Stimulated activated CD8-positive, alpha-beta memory T cell treated with anti-CD3 and anti-CD28 coated beads, Interleukin-2, amount 100 ng/mL, for 48 hours (primary cell): ENCODE measurements around the gene PAQR4.

Source experiments
- DNase-seq, 2 donors: peaks; one replicate each; pipeline ENCODE4 v3.0.0-alpha.2; 2020; ENCODE audit warnings: low read depth in 2 of 2

PAQR4 gene

DNA sequence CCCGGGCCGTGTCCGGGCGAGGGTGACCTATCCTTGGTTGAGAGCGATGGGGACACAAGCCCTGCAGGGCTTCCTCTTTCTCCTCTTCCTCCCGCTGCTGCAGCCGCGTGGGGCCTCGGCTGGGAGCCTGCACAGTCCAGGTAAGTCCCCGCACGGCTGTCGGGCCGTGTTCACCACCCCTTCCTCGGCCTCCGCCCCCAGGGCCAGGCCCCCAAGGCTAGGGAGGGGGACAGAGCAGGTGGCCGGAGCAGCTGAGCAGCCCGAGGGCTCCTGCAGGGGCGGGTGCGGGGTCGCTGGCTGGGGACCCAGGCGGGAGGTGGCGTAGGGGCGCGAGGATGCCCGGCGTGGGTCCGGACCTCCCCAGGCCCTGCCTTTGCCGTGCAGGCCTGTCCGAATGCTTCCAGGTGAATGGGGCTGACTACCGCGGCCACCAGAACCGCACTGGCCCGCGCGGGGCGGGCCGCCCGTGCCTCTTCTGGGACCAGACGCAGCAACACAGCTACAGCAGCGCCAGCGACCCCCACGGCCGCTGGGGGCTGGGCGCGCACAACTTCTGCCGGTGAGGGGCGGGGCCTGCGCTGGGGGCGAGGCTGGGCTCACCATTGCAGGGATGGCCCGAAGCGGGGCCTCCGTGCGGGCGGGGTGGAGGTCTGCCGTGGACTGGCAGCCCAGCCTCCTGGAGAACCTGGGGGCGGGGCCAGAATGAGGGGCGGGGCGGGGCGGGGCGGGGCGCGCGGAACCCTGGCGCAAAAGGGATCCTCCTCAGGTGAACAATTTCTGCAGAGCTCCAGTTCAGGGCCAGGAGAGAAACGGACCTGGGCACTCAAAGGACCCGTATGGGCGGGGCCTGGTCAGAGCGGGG, 4.4 kb upstream of the PAQR4 start:
- DNase-seq = peak in 1 of 2 donors; percentile 63

DNA sequence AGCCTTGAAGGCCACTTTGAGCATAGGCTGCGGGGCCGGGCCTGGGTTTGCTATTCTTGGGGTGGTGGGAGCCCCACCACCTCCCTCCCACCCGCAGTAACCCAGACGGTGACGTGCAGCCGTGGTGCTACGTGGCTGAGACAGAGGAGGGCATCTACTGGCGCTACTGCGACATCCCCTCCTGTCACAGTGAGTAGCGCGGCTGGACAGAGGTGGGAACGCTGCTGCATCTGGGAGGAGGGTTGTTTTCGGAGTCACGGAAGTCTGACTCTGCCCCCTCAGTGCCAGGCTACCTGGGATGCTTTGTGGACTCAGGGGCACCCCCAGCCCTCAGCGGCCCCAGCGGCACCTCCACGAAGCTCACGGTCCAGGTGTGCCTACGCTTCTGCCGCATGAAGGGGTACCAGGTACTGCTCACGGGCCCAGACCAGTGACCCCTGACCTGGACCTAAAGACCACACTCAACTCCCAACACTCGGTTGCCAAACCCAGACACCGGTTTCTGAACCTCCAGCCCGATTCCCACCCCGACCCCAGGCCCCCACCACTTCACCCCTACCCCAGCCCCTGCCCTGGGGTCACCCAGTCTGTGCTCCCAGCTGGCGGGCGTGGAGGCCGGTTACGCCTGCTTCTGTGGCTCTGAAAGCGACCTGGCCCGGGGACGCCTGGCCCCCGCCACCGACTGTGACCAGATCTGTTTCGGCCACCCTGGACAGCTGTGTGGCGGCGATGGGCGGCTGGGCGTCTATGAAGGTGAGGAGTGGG, 2.9 kb upstream of the PAQR4 start:
- no peak for DNase-seq

DNA sequence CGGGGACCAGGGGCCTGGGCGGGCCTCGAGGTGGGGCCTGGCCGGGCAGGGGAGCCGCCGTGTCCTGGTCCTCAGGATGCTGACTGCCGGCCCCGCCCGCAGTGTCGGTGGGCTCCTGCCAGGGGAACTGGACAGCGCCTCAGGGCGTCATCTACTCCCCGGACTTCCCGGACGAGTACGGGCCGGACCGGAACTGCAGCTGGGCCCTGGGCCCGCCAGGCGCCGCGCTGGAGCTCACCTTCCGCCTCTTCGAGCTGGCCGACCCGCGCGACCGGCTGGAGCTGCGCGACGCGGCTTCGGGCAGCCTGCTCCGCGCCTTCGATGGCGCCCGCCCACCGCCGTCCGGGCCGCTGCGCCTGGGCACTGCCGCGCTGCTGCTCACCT, 2.3 kb upstream of the PAQR4 start:
- no peak for DNase-seq

DNA sequence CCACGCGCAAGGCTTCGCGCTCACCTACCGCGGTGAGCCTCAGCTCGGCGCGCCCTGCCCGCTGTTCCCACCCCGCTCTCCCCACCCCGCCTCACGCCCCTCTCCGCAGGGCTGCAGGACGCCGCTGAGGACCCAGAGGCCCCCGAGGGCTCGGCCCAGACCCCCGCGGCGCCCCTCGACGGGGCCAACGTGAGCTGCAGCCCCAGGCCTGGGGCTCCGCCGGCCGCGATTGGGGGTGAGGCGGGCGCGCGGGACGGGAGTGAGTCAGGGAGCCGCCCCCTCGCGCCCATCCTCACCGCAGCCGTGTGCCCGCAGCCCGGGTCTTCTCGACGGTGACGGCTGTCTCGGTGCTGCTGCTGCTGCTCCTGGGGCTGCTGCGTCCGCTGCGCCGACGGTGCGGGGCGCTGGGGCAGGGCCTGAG, 1.9 kb upstream of the PAQR4 start:
- DNase-seq = no peak

DNA sequence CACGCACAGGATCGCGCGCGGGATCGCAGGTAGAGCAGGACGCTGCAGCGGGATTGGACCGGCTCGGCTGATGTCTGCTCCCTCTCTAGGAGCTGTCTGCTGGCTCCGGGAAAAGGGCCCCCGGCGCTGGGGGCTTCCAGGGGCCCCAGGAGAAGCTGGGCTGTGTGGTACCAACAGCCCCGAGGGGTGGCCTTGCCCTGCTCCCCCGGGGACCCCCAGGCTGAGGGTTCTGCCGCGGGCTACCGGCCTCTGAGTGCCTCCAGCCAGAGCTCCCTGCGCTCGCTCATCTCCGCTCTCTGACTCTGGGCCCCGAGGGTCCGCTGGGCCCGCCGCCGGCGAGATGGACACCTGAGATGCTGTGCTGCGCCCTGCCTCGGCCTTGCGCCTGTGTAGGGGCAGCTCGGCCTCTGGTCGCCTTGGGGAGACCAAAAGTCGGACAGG, 1.4 kb upstream of the PAQR4 start:
- DNase-seq = no peak

DNA sequence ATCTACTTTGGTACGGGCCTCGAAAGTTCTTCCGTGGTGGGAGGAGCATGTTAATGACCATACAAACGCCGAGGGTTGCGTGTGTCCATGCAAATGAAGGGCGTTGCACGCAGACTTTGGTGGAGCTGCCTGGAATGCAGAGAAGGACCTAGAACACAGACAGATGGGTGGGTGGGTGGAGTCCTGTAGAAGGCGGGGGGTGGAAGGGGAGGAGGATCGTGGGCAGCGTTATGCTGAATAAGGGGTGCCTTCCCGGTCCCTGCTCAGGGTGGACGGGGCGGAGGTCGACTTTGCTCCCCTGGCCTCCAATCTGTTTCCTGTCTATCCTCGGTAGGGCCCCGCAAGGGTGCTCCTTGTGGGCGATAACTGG, 795 bp upstream of the PAQR4 start:
- DNase-seq = no peak

DNA sequence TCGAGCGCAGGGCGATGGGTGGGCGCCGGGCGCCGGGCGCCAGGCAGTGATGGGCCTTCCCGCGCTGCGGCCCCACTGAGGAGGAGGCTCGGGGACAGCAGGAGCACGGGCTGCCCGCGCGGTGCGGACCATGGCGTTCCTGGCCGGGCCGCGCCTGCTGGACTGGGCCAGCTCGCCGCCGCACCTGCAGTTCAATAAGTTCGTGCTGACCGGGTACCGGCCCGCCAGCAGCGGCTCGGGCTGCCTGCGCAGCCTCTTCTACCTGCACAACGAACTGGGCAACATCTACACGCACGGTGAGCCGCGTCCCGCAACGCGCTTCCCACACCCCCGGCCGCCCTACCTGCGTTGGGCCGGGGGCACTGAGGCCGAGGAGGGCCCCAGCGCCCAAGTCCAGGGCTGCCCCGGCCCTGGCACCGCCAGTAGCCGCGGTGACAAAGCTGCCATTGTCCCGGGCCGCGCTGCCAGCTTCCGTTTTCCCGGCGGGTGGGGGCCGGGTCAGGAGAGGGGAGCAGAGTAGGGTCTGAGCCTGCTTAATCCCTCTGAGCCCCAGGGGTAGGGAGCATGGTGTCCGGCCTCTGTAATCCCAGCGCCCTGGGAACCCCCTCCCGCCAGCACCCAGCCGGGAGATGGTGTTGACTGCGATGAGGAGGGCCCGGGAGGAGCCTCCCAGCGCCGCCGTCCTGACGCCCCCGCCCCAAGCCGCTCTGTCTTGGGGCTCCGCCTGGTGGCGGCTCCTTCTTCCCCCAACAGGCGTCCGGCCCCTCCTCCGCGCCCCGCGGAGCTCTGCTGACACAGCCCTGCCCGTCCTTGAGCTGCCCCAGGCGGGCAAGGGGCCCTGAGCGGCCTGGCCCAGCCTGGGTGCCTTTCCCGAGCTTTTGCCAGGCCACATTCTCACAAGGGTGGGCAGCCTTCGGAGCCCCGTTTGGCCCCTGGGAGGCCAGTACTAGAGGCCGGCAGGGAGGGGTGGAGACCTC, 685 bp downstream of the PAQR4 start:
- peak; percentile 75 to 79 for DNase-seq

DNA sequence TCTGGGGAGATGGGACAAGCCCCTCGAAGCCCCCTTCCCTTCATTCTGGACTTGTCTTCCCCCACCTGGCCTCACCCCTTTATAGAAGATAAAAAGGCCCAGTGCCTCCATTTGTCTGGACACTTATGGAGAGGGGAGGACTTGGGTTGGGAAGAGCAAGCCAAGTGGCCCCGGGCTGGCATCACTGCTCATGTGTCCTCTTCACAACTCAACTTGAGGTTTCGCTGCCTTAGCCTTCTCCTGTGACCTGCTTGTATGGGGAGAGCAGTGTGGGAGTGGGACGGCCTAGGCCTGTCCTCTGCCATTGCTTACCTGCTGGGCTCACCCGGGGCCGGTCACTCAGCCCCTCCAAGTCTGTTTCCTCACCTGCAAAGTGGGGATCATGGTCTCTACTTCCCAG, 1.4 kb downstream of the PAQR4 start:
- DNase-seq = no peak

DNA sequence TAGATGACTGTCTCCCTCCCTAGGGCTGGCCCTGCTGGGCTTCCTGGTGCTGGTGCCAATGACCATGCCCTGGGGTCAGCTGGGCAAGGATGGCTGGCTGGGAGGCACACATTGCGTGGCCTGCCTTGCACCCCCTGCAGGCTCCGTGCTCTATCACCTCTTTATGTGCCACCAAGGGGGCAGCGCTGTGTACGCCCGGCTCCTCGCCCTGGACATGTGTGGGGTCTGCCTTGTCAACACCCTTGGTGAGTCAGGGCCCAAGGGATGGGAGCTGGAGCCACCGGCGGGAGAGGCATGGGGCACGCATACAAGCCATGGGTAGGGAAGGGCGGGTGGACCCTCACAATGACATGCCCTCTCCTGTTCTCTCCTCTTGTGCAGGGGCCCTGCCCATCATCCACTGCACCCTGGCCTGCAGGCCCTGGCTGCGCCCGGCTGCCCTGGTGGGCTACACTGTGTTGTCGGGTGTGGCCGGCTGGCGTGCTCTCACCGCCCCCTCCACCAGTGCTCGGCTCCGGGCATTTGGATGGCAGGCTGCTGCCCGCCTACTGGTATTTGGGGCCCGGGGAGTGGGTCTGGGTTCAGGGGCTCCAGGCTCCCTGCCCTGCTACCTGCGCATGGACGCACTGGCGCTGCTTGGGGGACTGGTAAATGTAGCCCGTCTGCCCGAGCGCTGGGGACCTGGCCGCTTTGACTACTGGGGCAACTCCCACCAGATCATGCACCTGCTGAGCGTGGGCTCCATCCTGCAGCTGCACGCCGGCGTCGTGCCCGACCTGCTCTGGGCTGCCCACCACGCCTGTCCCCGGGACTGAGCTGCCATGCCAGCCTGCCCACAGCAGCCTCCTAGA, 2.2 kb downstream of the PAQR4 start:
- no peak for DNase-seq

DNA sequence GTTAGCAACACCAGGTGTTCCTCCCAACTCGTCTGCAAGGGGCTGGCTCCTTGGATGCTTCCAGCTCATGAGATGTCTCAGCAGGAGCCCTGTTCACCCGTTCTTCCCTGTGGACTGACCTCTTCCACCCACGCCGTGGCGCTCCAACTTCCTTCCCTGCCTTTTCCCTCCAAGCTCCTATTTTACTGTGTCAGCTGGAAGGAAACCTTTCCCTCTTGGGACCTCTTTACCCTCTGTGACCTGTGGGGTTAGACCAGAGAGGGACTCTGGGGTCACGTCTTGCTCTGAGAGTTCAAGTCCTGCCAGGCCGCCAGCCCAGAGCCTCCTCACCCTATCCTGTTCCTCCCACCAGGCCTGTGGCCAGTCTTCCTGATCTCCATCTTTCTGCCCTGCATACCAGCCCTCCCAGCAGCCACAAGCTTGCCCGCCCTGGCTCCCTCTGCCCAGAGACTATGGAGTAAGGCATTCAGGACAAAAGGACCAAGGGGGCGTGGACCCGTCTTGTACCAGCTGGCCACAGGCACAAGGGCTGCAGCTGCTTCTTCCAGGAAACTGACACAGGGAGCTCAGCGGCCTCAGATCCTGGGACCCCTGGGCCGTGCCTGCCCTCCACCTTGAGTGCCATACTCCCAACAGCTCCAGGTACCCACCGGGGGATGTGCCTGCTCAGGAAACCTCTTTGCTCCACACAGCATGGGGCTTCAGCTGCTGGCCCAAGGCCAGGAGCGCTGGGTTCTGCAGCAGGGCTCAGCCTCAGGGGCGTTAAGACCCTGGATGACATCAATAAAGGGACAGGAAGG, 3.0 kb downstream of the PAQR4 start:
- no peak for DNase-seq

DNA sequence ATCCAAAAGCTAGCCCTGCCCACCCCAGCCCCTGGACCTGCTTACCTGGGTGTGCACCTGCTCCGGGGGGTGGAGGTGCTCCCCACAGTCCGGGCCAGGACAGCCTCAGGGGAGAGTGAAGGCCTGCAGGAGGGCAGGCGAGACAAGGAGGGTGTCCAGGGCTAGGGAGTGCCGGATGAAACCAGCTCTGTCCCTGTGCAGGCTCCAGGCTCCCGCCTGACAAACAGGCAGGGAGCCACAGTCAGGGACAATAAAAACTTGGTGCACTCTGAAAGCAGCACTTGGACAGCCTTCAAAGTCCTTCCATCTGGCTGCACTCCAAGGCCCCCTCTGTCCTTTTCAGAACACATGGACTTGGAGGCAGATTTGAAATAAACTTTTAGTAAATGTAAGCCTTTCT, 3.9 kb downstream of the PAQR4 start:
- DNase-seq = no peak

DNA sequence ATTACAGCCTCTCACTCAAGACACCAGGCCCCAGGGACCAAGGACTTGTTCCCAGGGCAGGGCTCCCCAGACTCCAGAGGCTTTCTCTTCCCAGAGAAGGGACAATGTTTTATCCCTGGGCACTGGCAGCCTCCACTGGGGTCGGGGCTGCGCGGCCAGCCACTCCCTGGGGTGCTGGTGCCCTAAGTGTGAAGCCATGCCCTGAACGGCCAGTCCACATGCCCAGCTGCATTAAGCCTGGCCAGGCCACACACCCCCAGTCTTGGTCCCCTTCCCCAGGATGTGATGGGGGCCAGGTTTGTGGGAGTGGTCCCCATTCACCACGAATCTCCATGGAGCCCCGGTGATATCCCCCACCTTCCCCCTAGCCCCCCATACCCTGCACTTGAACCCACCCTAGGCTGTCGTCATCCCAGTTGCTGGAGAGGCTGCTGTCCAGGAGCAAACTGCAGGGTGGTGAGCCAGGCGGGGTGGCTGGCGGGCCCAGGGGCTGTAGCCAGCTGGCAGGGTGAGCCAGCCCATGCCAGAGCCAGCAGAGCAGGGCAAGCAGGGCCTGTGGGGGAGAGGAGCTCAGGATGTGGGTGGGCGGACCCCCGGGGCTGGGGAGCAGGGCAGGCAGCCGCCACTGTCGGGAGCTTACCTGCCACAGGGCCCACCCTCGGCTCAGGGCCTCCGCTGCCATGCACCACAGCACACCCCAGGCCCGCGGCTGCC, 4.6 kb downstream of the PAQR4 start:
- no peak for DNase-seq

DNA sequence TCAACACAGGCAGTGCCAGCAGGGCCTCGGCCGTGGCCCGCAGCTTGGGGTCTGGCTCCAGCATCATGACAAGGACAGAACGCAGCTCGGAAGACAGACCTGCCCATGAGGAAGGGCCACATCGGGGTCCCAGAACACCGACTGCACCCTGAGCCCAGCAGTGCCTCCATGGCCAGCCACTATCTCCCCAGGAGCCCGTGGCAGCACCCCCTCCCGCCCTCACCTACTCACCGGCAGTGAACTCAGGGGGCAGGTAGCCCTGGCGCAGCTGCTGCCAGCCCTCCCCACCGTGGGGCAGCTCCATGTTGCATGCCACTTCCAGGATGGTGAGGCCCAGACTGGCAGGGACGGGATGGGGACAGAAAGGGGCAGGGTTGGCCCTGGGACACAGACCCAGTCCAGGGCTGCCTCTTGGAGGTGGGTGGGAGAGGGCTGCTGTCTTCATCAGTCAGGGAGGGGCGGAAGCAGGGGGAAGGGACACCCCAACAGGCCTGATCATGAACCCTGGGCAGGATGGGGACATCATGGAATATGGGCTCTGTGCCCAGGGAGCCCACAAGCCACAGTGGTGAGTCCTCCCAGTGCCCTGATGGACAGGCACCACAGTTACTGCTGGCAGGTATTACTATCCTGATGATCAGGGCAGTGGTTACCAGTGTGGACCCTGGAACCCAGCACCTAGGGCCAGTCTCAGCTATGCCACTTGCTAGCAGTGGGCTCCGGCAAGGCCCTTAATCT, 5.3 kb downstream of the PAQR4 start:
- no peak for DNase-seq

DNA sequence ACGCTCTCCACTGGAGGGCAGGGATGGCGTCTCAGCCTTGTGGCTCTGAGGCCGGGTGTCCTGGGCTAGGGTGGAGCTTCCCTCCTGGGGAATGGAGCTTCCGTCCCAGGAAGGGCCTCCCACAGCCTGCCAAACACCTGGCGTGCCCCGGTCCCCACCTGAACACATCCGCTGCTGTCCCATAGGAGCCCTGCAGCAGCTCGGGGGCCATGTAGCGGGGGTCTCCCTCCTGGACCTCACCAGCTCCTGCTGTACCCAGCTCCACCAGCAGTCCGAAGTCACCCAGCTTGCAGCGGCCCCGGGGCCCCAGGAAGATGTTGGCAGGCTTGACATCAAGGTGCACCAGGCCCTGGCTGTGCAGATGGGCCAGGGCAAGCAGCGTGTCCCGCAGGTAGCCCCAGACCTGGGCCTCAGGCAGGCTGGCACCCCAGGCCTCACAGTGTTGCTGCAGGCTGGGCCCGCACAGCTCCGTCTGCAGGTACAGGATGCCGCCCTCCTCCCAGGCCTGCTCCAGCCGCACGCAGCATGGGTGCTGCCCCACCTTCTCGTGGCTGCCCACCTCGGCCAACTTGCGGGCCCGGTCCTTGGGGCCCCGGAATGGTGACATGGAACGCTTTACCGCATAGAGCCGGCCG, 6.1 kb downstream of the PAQR4 start:
- no peak for DNase-seq

DNA sequence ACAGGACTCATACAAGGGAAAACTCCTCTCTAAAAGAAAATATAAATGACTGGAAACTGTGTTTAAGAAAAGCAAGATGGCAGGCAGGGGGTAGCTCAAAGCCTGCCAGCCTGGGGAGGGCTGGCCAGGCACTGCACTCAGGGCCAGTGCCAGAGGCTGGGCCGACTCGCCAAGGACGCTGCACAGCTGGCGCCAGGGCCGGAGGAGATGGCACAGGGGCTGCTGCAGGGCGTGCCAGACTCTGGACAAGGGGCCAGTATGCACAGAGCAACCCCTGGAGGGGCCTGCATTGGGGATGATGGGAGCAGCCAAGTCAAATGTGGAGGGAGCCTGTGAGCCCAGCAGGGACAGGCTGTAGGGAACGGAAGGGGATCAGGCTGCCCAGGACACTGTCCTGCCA, 7.1 kb downstream of the PAQR4 start:
- no peak for DNase-seq

DNA sequence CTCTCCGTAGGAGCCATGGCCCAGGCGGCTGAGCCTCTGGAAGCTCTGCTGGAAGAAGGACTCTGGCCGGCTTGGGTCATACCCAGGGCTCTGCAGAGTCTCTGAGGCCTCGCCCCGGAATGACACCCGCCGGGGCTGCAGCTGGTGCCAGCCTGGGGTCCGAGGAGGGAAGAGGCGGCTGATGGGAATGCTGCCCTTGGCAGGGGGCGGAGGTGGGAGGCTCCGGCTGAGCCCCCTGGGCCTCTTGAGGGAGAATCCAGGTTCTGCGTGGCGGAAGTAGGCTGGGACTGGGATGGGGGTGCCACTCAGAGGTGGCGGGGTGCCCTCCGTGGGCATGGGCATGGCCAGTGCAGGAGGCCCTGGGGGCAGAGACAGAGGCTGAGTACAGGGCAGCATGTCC, 7.5 kb downstream of the PAQR4 start:
- DNase-seq = no peak

DNA sequence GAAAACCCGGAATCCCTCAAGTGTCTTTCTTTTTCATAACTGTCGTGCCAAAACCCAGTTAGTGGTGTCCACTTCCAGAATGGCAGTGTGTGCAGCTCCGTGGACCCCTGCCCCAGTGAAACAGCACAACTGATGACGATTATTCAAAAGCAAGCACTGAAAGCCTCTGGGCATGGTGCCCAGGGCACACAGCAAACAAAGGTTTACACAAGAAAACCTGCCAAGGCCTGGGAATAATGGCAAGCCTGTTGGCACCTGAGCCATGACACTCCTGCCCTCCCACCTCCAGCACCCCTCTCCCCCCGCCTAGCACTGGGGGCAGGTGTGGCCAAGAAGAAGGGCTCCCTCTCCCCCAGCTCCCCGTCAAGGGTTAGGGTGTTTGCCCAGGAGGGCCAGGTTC, 8.3 kb downstream of the PAQR4 start:
- DNase-seq = no peak

DNA sequence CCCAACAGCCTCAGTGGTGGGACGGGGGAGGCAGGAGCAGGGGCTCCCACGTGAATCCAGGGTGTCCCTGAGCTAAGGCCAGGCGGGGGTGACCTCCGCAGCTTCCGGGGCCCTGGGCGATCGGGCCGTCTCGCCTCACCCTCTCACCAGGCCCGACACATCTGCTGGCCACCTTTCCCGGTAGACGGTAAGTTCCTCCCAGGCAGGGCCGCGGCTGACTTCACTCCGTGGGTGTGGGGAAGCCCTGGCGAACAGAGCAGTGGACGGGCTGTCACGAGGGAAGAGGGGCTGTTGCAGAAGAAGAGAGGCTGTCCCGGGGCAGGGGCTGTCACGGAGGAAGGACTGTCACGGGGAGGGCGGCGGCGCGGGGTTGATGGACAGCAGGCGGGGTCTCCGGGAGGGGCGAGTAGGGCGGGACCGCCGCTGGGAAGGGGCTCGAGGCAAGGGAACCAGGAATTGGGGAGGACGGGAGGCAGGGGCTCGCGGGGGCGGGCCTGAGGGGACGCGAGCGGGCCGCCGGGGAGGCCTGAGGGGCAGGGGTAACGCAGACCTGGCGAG, 10.6 kb downstream of the PAQR4 start:
- DNase-seq = no peak
